Measurements from ENCODE around the gene P2RX2.

- TF ChIP-seq GATA2 (IDR thresholded peaks at IDR 0.05; ENCODE audit: low read depth, low read length) (no peak), GATA3 (IDR thresholded peaks at IDR 0.05; ENCODE audit: low read depth, low read length) (no peak)
Measured at GRCh38 chr12:132608231-132609171, 10.1 kb upstream of the P2RX2 start.
